Thyroid gland (tissue), 4 donors: ENCODE data around the gene NEURL1. TPM values are rescaled to one million over a fixed set of nuclear protein-coding genes. Genes with fewer than 3 reads are reported as not detected.
A peak's percentile ranks its signal among the peaks of the same experiment; 100 is the strongest.

Source experiments
- DNase-seq, 2 donors: peaks; one replicate each; pipeline ENCODE4 v3.0.0-alpha.2; 2019
- H3K27ac ChIP-seq, 3 donors: fragments of 200-600 bp; sonication (generic); 1 replicate in 2 of 3; 2 replicates in 1 of 3; pipeline ENCODE4 v1.5.1; 2016 to 2019; ENCODE audit warnings: mild to moderate bottlenecking in 1 of 3, moderate library complexity in 1 of 3
- H3K27me3 ChIP-seq: fragments of 200-600 bp; sonication (generic); one replicate; pipeline ENCODE4 v1.5.1; 2019
- H3K36me3 ChIP-seq, 2 donors: fragments of 200-600 bp; sonication (generic); one replicate each; pipeline ENCODE4 v1.5.1; 2016 to 2019
- H3K4me1 ChIP-seq, 2 donors: fragments of 200-600 bp; sonication (generic); one replicate each; pipeline ENCODE4 v1.5.1; 2017 to 2019
- H3K4me3 ChIP-seq, 3 donors: fragments of 200-600 bp; sonication (generic); replicated peaks in 1 of 3; 1 replicate in 2 of 3; 2 replicates in 1 of 3; pipeline ENCODE4 v1.5.1; 2016; ENCODE audit warnings: mild to moderate bottlenecking in 1 of 3
- H3K9me3 ChIP-seq: fragments of 200-600 bp; sonication (generic); one replicate; pipeline ENCODE4 v1.5.1; 2017
- POLR2A ChIP-seq, 2 donors: fragments of 450-650 bp; IDR thresholded peaks; one replicate each; pipeline ENCODE4 v1.6.1; 2017; ENCODE audit warnings: antibody characterized with exemption in 2 of 2, mild to moderate bottlenecking in 2 of 2, moderate library complexity in 1 of 2
- WGBS, 2 donors: methylation state at CpG; one replicate each; pipeline ENCODE4 v1.1.5; 2017; 5-methylcytosine and 5-hydroxymethylcytosine counted together
- intact Hi-C: fragments of 100-400 bp; cut with DNase I; formaldehyde crosslinking; loops from one replicate; pipeline ENCODE4 v1.15.1; 2023
- total RNA-seq, 4 donors: library from RNA; depleted of rRNA; stranded (reverse); fragments of >200 nt; gene quantifications; one replicate each; pipeline ENCODE4 v1.2.3, GENCODE V29; 2016
- TF ChIP-seq, protein P1 (sequence below), 6 experiments: fragments of 200-600 bp in 3 of 6; fragments of 450-650 bp in 3 of 6; sonication (generic) in 3 of 6; IDR thresholded peaks; one replicate each; pipeline ENCODE4 v1.5.1; 2016 to 2019; ENCODE audit warnings: antibody characterized with exemption in 6 of 6, mild to moderate bottlenecking in 2 of 6, inconsistent platforms in 1 of 6, moderate library complexity in 1 of 6

The NEURL1 gene
- total RNA-seq, 4 donors from 2014 or later = 1.1 TPM; not detected in 3

DNA sequence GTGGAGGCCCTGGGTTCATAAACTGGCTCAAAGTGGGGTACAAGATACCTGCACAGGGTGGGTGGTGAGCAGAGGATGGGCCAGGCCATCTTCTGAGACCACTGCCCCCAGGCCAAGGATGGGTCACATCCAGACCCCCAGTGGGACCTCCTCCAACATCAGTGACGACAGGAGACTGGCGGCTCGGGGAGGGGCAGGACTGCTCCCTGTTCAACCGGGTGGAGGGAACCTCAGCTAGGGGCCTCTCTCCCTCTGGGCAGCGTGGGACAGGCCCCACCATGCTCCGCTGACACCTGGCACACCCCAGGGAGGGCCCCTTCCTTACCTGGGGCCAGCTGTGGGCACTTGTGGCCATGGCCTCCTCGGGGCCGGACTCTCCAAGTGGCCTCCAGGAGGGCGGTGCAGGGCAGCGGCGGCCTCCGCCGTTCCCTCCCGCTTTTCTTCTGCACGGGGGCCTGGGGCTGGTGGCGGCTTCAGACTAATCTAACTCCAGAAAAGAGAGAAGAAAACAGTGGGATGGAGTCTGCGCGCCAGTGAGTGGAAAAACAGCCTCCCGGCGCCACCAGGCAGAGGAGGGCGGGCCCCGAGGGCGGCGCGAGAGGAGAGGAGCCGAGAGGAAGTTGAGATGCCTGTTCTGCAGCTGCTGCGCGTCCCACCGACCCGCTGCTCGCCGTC lies 41.5 kb upstream of the NEURL1 start, which contains the start of gene CALHM2:
TSS of gene CALHM2 (minus strand) at position 540 of the 675 bp plus-strand sequence. CDS start 2,429 bp downstream, outside the sequence.
- H3K27me3 ChIP-seq = no peaks in the 10 kb centered on the region
- 0 to 2% methylated on average over 19 to 26 of the region's 32 CpGs for WGBS, 2 donors
- H3K4me3 ChIP-seq = peak within 1 kb of the TSS in 2 of 3 donors; percentile 57 to 66
- TF ChIP-seq, protein P1, sequence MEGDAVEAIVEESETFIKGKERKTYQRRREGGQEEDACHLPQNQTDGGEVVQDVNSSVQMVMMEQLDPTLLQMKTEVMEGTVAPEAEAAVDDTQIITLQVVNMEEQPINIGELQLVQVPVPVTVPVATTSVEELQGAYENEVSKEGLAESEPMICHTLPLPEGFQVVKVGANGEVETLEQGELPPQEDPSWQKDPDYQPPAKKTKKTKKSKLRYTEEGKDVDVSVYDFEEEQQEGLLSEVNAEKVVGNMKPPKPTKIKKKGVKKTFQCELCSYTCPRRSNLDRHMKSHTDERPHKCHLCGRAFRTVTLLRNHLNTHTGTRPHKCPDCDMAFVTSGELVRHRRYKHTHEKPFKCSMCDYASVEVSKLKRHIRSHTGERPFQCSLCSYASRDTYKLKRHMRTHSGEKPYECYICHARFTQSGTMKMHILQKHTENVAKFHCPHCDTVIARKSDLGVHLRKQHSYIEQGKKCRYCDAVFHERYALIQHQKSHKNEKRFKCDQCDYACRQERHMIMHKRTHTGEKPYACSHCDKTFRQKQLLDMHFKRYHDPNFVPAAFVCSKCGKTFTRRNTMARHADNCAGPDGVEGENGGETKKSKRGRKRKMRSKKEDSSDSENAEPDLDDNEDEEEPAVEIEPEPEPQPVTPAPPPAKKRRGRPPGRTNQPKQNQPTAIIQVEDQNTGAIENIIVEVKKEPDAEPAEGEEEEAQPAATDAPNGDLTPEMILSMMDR (IDR thresholded peaks at IDR 0.05) = no peak
- no peak for TF ChIP-seq POLR2A (IDR thresholded peaks at IDR 0.05)
- peaks cover 6 to 28% of the 10 kb centered on the region in 2 donors for H3K4me1 ChIP-seq
- H3K36me3 ChIP-seq = peaks cover 13 to 16% of the 10 kb centered on the region in 2 donors
- no peaks in the 10 kb centered on the region for H3K9me3 ChIP-seq
- intact Hi-C loops = no loop called here
- H3K27ac ChIP-seq = peak within 1 kb of the TSS; percentile 64 to 85 (median 81)
- peak; percentile 47 to 53 for DNase-seq

DNA sequence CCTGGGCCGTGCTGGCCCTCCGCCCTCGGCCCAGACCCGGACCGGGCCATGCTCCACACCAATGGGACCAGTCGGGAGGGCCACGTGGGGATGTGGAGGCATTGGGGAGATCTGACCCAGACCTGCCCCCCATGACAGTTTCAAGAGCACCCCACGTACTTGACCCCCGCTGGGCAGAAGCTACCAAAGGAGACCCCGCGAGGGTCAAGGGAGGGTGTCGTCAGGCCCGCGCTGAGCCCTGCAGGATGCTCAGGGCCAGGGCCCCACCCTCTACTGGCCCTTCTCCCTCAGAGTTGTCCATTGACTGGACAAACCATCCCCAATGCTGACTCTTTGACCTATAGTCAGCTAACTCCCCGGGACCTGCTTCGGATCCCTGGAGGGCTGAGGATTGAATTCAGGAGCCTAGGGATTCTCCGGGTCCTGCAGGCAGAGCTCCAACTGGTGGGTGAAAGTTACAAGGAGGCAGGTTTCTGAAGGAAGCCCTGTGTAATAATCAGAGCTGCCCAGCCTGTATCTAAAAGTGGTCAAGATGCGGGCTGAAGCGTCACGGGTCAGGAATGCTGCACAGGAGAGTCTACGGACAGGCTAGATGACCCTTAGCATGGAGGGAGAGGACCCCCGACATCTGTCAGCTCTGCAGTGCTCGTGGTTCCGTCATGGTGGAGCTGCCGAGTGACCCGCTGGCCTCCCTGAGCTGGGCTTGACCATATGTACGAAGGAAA lies 40.8 kb upstream of the NEURL1 start:
- DNase-seq = no peak
- 33 to 42% methylated on average over 18 to 25 of the region's 27 CpGs for WGBS, 2 donors
- no peaks in the 10 kb centered on the region for H3K9me3 ChIP-seq
- H3K4me3 ChIP-seq = peak overlapping the region in 2 of 3 donors; percentile 57 to 66
- no peaks in the 10 kb centered on the region for H3K27me3 ChIP-seq
- intact Hi-C loops = no loop called here
- peaks cover 5 to 21% of the 10 kb centered on the region in 2 donors for H3K4me1 ChIP-seq
- TF ChIP-seq, protein P1 (IDR thresholded peaks at IDR 0.05) = no peak
- no peak for TF ChIP-seq POLR2A (IDR thresholded peaks at IDR 0.05)
- H3K36me3 ChIP-seq = peaks cover 6 to 9% of the 10 kb centered on the region in 2 donors
- peak overlapping the region; percentile 18 to 81 (median 64) for H3K27ac ChIP-seq

DNA sequence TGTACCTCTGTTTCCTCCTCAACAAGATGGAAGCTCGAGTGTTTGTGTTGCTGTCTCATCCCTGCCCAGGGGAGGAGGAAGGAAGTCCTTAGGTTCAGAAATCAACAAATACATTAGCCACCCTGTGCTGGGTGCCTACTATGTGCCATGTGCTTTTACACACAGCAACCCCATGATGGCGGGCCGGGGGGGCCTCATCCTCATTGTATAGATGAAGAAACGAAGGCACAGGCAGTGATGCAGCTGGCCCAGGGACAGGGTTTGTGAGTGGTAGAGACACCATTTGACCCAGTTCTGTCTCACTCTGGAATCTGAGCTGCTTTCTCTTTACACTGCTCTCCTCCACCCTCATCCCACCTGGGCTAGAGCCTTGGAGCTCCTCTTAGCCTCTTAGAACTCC lies 39.5 kb upstream of the NEURL1 start:
- peaks cover 5 to 17% of the 10 kb centered on the region in 2 donors for H3K4me1 ChIP-seq
- H3K27me3 ChIP-seq = no peaks in the 10 kb centered on the region
- no peaks in the 10 kb centered on the region for H3K9me3 ChIP-seq
- H3K27ac ChIP-seq = no peak overlapping the region
- H3K4me3 ChIP-seq = no peak overlapping the region
- WGBS, 2 donors = 90 to 92% methylated on average over 4 of the region's 4 CpGs
- intact Hi-C loops = no loop called here
- no peak for DNase-seq
- TF ChIP-seq POLR2A (IDR thresholded peaks at IDR 0.05) = no peak
- TF ChIP-seq, protein P1 (IDR thresholded peaks at IDR 0.05) = no peak
- peaks cover 2 to 4% of the 10 kb centered on the region in 2 donors for H3K36me3 ChIP-seq

DNA sequence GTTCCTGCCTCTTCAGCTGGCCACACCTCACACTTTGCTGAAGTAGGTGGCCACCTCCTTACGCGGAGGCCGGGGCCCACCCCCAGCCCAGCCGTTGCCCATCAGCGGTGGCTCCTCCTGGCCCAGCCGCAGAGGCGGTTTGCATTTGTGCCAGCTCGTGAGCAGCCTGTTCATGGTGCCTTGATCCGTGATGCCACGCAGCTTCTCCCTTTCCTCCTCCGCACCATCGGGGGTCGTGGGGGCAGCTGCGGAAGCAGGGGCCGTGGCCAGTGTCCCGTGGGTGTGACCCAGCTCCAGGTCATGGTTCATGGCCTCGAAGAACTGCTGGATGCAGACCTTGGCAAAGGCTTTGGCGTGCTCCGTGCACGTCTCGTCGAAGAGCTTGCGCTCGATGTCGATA lies 38.3 kb upstream of the NEURL1 start:
- intact Hi-C loops = no loop called here
- WGBS, 2 donors = 56 to 76% methylated on average over 15 to 18 of the region's 25 CpGs
- peak in 1 of 2 donors; percentile 47 for DNase-seq

More for the DNA sequence above, 38.3 kb upstream of the NEURL1 start:
- TF ChIP-seq, protein P1 (IDR thresholded peaks at IDR 0.05) = no peak
- TF ChIP-seq POLR2A (IDR thresholded peaks at IDR 0.05) = no peak
- H3K27ac ChIP-seq = no peak overlapping the region
- no peaks in the 10 kb centered on the region for H3K36me3 ChIP-seq
- no peak overlapping the region for H3K4me3 ChIP-seq
- H3K4me1 ChIP-seq = peaks cover 5 to 11% of the 10 kb centered on the region in 2 donors
- H3K9me3 ChIP-seq = no peaks in the 10 kb centered on the region
- H3K27me3 ChIP-seq = no peaks in the 10 kb centered on the region
